GM23338 (cell line): ENCODE measurements around the gene C14orf132. TPM values are rescaled to one million over a fixed set of nuclear protein-coding genes. Genes with fewer than 3 reads are reported as not detected.

Experiments
- ATAC-seq: fragments of 200-7000 bp; cut with Tn5 transposase; 3 replicates; pipeline ENCODE4 v1.9.1; 2020
- DNase-seq: peaks from one replicate; pipeline ENCODE4 v3.0.0-alpha.2; 2015; ENCODE audit warnings: low spot score
- H2AFZ ChIP-seq: fragments of 200-600 bp; sonication (generic); 2 replicates; pipeline ENCODE4 v1.8.0; 2016; ENCODE audit warnings: antibody characterized with exemption, mild to moderate bottlenecking, moderate library complexity
- H3F3A ChIP-seq: fragments of 200-600 bp; sonication (generic); replicated peaks from 2 replicates; pipeline ENCODE4 v1.8.0; 2017; ENCODE audit warnings: antibody characterized with exemption, mixed run types, low read depth
- H3K27ac ChIP-seq: fragments of 200-600 bp; sonication (generic); 2 replicates; pipeline ENCODE4 v1.6.1; 2016; ENCODE audit warnings: low read depth
- H3K27me3 ChIP-seq: fragments of 200-600 bp; sonication (generic); 2 replicates; pipeline ENCODE4 v1.8.0; 2016; ENCODE audit warnings: mild to moderate bottlenecking, mixed run types, moderate library complexity; ENCODE audit not compliant: insufficient read depth
- H3K36me3 ChIP-seq: fragments of 200-600 bp; sonication (generic); 2 replicates; pipeline ENCODE4 v1.8.0; 2016; ENCODE audit warnings: mild to moderate bottlenecking; ENCODE audit not compliant: insufficient read depth
- H3K4me1 ChIP-seq: fragments of 200-600 bp; sonication (generic); 2 replicates; pipeline ENCODE4 v1.8.0; 2016; ENCODE audit warnings: mild to moderate bottlenecking, moderate library complexity; ENCODE audit not compliant: insufficient read depth
- H3K4me2 ChIP-seq: fragments of 200-600 bp; sonication (generic); 2 replicates; pipeline ENCODE4 v1.7.1; 2017; ENCODE audit warnings: mixed run types
- H3K4me3 ChIP-seq: fragments of 200-600 bp; sonication (generic); 2 replicates; pipeline ENCODE4 v1.6.1; 2016; ENCODE audit warnings: mixed run types
- H3K79me2 ChIP-seq: fragments of 200-600 bp; sonication (generic); replicated peaks from 2 replicates; pipeline ENCODE4 v1.8.0; 2017; ENCODE audit warnings: mild to moderate bottlenecking; ENCODE audit not compliant: insufficient read depth
- H3K9me2 ChIP-seq: fragments of 200-600 bp; sonication (generic); 2 replicates; pipeline ENCODE4 v1.8.0; 2017; ENCODE audit not compliant: insufficient read depth
- H4K20me1 ChIP-seq: fragments of 200-600 bp; sonication (generic); replicated peaks from 2 replicates; pipeline ENCODE4 v1.8.0; 2017; ENCODE audit warnings: mild to moderate bottlenecking; ENCODE audit not compliant: insufficient read depth
- H3K27ac Mint-ChIP-seq: 2 replicates; pipeline ENCODE4 v1.8.0; 2020; ENCODE audit warnings: inconsistent platforms, mild to moderate bottlenecking, moderate library complexity, mixed read lengths
- H3K27me3 Mint-ChIP-seq: 3 replicates; pipeline ENCODE4 v1.8.0; 2022; ENCODE audit warnings: low read depth, mild to moderate bottlenecking, moderate library complexity, mixed read lengths, inconsistent platforms; ENCODE audit not compliant: insufficient read depth, poor library complexity
- H3K36me3 Mint-ChIP-seq: 3 replicates; pipeline ENCODE4 v1.8.0; 2021; ENCODE audit warnings: low read depth, mild to moderate bottlenecking, inconsistent platforms, moderate library complexity, mixed read lengths
- H3K4me1 Mint-ChIP-seq: 3 replicates; pipeline ENCODE4 v1.8.0; 2020; ENCODE audit warnings: mild to moderate bottlenecking, inconsistent platforms, mixed read lengths
- H3K4me3 Mint-ChIP-seq: 3 replicates; pipeline ENCODE4 v1.8.0; 2021; ENCODE audit warnings: moderate library complexity, mild to moderate bottlenecking, inconsistent platforms, mixed read lengths
- H3K9me3 Mint-ChIP-seq: 3 replicates; pipeline ENCODE4 v1.8.0; 2020; ENCODE audit warnings: moderate library complexity, mild to moderate bottlenecking, inconsistent platforms, mixed read lengths
- CREB1 ChIP-seq: fragments of 250-450 bp; sonication (Bioruptor Pico); IDR thresholded peaks from 2 replicates; pipeline ENCODE4 v1.5.0; 2020; ENCODE audit warnings: low read depth, mild to moderate bottlenecking, moderate library complexity
- CTCF ChIP-seq, 2 experiments: fragments of 200-600 bp in 1 of 2; sonication (generic) in 1 of 2; conservative IDR thresholded peaks; 2 replicates each; pipeline versions ENCODE4 v1.5.1 to v1.6.1; 2016 to 2017; ENCODE audit warnings: antibody characterized with exemption in 2 of 2, low read depth in 2 of 2, mild to moderate bottlenecking in 2 of 2, moderate library complexity in 1 of 2
- ETS1 ChIP-seq: IDR thresholded peaks from 2 replicates; pipeline ENCODE4 v1.6.1; 2016; ENCODE audit warnings: antibody characterized with exemption
- EZH2 ChIP-seq: fragments of 200-600 bp; sonication (generic); IDR thresholded peaks from one replicate; pipeline ENCODE4 v1.8.0; 2017; ENCODE audit warnings: antibody characterized with exemption, mild to moderate bottlenecking, low read depth; ENCODE audit not compliant: unreplicated experiment
- EZH2phosphoT487 ChIP-seq: fragments of 200-600 bp; sonication (generic); IDR thresholded peaks from one replicate; pipeline ENCODE4 v1.8.1; 2018; ENCODE audit warnings: antibody characterized with exemption; ENCODE audit not compliant: unreplicated experiment
- NANOG ChIP-seq: IDR thresholded peaks from 2 replicates; pipeline ENCODE4 v1.6.1; 2016; ENCODE audit warnings: antibody characterized with exemption, borderline replicate concordance
- POLR2AphosphoS5 ChIP-seq: IDR thresholded peaks from 2 replicates; pipeline ENCODE4 v1.6.1; 2016; ENCODE audit warnings: antibody characterized with exemption, low read depth
- REST ChIP-seq: IDR thresholded peaks from one replicate; pipeline ENCODE4 v1.6.1; 2018; ENCODE audit warnings: antibody characterized with exemption; ENCODE audit not compliant: unreplicated experiment
- STAT1 ChIP-seq: IDR thresholded peaks from one replicate; pipeline ENCODE4 v1.6.1; 2016; ENCODE audit warnings: antibody characterized with exemption; ENCODE audit not compliant: unreplicated experiment
- ZNF331 ChIP-seq: fragments of 250-450 bp; sonication (Bioruptor Pico); IDR thresholded peaks from 2 replicates; pipeline ENCODE4 v1.5.0; 2020; ENCODE audit warnings: low read depth, mild to moderate bottlenecking, moderate library complexity
- polyA plus RNA-seq: library from polyadenylated mRNA; unstranded; fragments of >200 nt; fragmentation: Nextera tagmentation; extraction: Ambion mirVana; gene quantifications from 2 replicates; pipeline ENCODE4 v1.2.1, GENCODE V29; 2016
- total RNA-seq: library from RNA; depleted of rRNA; stranded (reverse); fragments of >200 nt; shearing (Covaris generic); gene quantifications from 2 replicates; pipeline ENCODE4 v1.2.3, GENCODE V29; 2014

Gene C14orf132
- total and polyA plus RNA-seq, 2 experiments from 2014 or later, result 13.8 to 16.2 TPM

GRCh38 chr14:96139169-96139568 is 100.0 kb downstream of the C14orf132 start:
- Mint-ChIP-seq H3K27ac (no peak overlapping the region), H3K27me3 (no peaks in the 10 kb centered on the region), H3K4me3 (no peak overlapping the region), H3K4me1 (no peaks in the 10 kb centered on the region), H3K36me3 (no peaks in the 10 kb centered on the region), H3K9me3 (peaks cover 14% of the 10 kb centered on the region)
- no peaks in the 10 kb centered on the region for H3K79me2 ChIP-seq
- H3K27ac ChIP-seq, result no peak overlapping the region
- peaks cover 6% of the 10 kb centered on the region for H3K9me2 ChIP-seq
- H3K27me3 ChIP-seq, result no peaks in the 10 kb centered on the region
- no peak overlapping the region for H3K4me2 ChIP-seq
- no peak overlapping the region for H2AFZ ChIP-seq
- ATAC-seq, result no peak
- no peak for DNase-seq
- TF ChIP-seq STAT1, result no peak
- no peaks in the 10 kb centered on the region for H3K36me3 ChIP-seq
- H3K4me1 ChIP-seq, result no peaks in the 10 kb centered on the region
- H3F3A ChIP-seq, result no peaks in the 10 kb centered on the region
- no peak overlapping the region for H3K4me3 ChIP-seq
- no peaks in the 10 kb centered on the region for H4K20me1 ChIP-seq

GRCh38 chr14:96139879-96140278 is 100.7 kb downstream of the C14orf132 start:
- Histone ChIP-seq H2AFZ (no peak overlapping the region), H3K27ac (no peak overlapping the region), H3F3A (no peaks in the 10 kb centered on the region), H3K4me1 (no peaks in the 10 kb centered on the region), H3K9me2 (peaks cover 6% of the 10 kb centered on the region; the same call in 1 of the 2 replicates), H3K36me3 (no peaks in the 10 kb centered on the region), H3K4me2 (no peak overlapping the region), H3K79me2 (no peaks in the 10 kb centered on the region), H3K4me3 (no peak overlapping the region), H3K27me3 (no peaks in the 10 kb centered on the region), H4K20me1 (no peaks in the 10 kb centered on the region)
- DNase-seq (no peak), ATAC-seq (no peak)
- Mint-ChIP-seq H3K4me1 (no peaks in the 10 kb centered on the region), H3K4me3 (no peak overlapping the region), H3K36me3 (no peaks in the 10 kb centered on the region), H3K9me3 (peaks cover 14% of the 10 kb centered on the region), H3K27me3 (no peaks in the 10 kb centered on the region), H3K27ac (no peak overlapping the region)
- no peak for TF ChIP-seq ZNF331 (CRISPR knock-in tag)
- TF ChIP-seq EZH2, result no peak
- no peak for TF ChIP-seq POLR2AphosphoS5
- no peak for TF ChIP-seq EZH2phosphoT487
- TF ChIP-seq REST, result no peak
- no peak for TF ChIP-seq NANOG
- no peak for TF ChIP-seq ETS1
- TF ChIP-seq CREB1 (CRISPR knock-in tag), result no peak
- TF ChIP-seq CTCF (conservative IDR thresholded peaks at IDR 0.05; ENCODE audit: low read depth in 2 of 2), result no peak
